A549 treated with AZD9567 at 1 μM for 4 hours (cell line): ENCODE data around the gene PSEN2. TPM values are rescaled to one million over a fixed set of nuclear protein-coding genes. Genes with fewer than 3 reads are reported as not detected.

Experiments used
- total RNA-seq: library from RNA; stranded (reverse); fragments of 200-300 nt; extraction: Qiagen RNA extraction; gene quantifications from 5 replicates; pipeline ENCODE4 v1.2.3, GENCODE V29; 2022; ENCODE audit not compliant: insufficient read depth

The PSEN2 gene
- 29.0 to 44.5 TPM (median 30.0 TPM) in 5 replicates for total RNA-seq

DNA sequence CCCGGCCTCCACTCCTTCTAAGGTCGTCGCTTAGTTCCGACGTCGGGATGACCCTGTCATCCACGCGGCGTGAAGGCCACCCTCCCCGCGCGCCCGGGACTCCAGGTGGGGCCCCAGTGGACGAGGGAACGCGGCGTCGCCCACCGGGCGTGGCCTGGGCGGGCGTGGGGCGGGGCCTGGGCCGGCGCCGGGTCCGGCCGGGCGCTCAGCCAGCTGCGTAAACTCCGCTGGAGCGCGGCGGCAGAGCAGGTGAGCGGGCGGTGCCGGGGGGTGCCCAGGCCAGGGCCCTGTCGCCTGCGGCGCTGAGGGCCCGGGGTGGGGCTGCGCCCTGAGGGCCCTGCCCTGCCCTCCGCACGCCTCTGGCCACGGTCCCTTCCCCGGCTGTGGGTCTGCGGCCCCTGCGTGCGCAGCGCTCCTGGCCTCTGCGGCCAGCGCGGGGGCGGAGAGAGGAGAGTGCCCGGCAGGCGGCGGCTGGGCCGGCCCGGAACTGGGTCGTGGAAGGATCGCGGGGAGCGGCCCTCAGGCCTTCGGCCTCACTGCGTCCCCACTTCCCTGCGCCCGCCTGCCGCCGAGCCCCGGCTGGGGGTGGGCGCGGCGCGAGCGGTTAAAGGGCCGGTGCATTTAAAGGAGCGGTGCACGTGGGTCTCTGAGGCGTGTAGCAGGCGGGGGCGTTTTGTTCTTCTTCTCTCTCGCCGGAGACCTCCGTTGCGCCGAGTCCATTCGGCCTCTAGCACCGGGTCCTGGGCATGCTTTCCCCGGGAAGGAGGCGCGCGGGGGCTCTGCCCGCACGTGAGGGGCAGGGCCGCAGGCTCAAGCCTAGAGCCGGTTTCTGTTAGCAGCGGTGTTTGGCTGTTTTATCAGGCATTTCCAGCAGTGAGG, at the start of gene PSEN2:
TSS of gene PSEN2 (plus strand) at position 216 of the 879 bp plus-strand sequence. CDS start 11,292 bp downstream, outside the sequence.

DNA sequence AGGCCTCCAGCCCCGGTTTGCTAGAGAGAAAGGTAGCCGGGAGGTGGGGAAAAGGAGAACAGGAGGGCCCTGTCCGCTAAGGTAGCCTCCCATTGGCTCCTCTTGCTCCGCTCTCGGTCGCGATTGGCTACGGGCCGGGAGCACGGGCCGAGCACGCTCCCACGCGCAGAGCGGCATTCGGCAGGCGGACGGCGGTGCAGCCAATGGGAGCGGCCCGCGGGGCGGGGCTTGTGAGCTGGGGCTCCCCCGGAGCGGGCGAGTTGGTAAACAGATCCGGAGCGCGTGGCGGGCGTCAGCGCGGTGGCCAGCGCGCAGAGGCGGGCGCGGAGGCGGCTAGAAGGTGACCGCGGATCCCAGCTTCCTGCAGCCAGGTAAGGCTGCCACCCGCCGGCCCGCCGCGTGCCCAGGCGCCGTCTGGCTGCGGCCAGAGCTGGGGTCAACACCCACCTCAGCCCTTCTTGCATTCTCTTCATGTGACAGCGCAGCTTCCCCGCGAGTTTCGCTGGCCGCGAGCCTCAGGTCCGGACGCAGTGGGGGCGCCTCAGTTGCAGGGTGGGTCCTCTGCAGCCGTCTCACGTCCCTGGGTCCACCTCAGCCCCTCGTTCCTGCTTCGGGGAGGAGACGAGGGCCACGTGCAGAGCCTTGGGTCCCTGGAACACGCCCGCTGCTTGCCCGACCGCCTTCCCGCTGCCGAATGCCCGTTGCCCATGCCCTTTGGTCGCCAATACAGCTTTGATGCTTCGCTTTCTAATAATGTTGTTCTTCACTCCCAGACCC, 69.8 kb downstream of the PSEN2 start, which contains the start of gene COQ8A:
TSS of gene COQ8A (plus strand) at position 266 of the 777 bp plus-strand sequence. CDS start 21,092 bp downstream, outside the sequence.

Other genes starting within 250 kb of the PSEN2 start
- 1.4 to 2.4 TPM (median 1.7 TPM) in 5 replicates for gene ITPKB, start 131.3 kb upstream of the PSEN2 start, total RNA-seq
- 12.9 to 21.5 TPM (median 20.6 TPM) in 5 replicates for gene COQ8A, start 69.7 kb downstream of the PSEN2 start, total RNA-seq